GM12878 (cell line): ENCODE data around the gene CRP. TPM values are rescaled to one million over a fixed set of nuclear protein-coding genes. Genes with fewer than 3 reads are reported as not detected.

Source experiments
- ATAC-seq: fragments of 200-7000 bp; cut with Tn5 transposase; 3 replicates; pipeline ENCODE4 v1.9.1; 2020; ENCODE audit warnings: mild to moderate bottlenecking, moderate library complexity
- BruUV-seq: library from RNA; stranded (reverse); fragments of 400-500 nt; replicated peaks from 2 replicates; lab custom pipeline; 2021; lab: Mats Ljungman, UMichigan
- CTCF ChIA-PET: fragments of 300-600 bp; sonication (Branson Sonifier 250); formaldehyde crosslinking; extraction: SDS; loops from one replicate; lab custom pipeline; 2021; ENCODE audit warnings: inconsistent platforms; lab: Yijun Ruan, JAX
- POLR2A ChIA-PET: fragments of 350-600 bp; formaldehyde crosslinking; extraction: SDS; loops from one replicate; lab custom pipeline; 2021; ENCODE audit warnings: inconsistent platforms; lab: Charles Lee
- RAD21 ChIA-PET: fragments of 300-600 bp; sonication (Branson Sonifier 250); formaldehyde crosslinking; loops from one replicate; lab custom pipeline; 2023; ENCODE audit warnings: antibody characterized with exemption; ENCODE audit not compliant: unreplicated experiment; lab: Charles Lee
- SMC1A ChIA-PET: fragments of 300-600 bp; sonication (Branson Sonifier 250); formaldehyde crosslinking; loops from one replicate; lab custom pipeline; 2023; ENCODE audit not compliant: unreplicated experiment, uncharacterized antibody; lab: Charles Lee
- DNase-seq: peaks from one replicate; pipeline ENCODE4 v3.0.0-alpha.2; 2011; ENCODE audit warnings: low read depth, low spot score
- FAIRE-seq: peaks from 3 replicates; lab custom pipeline; 2011; peaks lifted over from hg19 to GRCh38; lab: Jason Lieb, UNC
- H2AFZ ChIP-seq: 2 replicates; pipeline ENCODE4 v1.6.0; 2011; ENCODE audit warnings: low read depth, low read length, control low read depth; ENCODE audit not compliant: control insufficient read depth
- H3K27ac ChIP-seq: 2 replicates; pipeline ENCODE4 v1.5.1; 2011; ENCODE audit warnings: control low read depth; ENCODE audit not compliant: control insufficient read depth, insufficient read depth
- H3K27me3 ChIP-seq, 2 experiments: replicated peaks in 1 of 2; 2 replicates each; pipeline versions ENCODE4 v1.6.0 to v1.6.1; 2011; ENCODE audit warnings: low read length in 1 of 2; ENCODE audit not compliant: control insufficient read depth in 2 of 2, insufficient read depth in 2 of 2
- H3K36me3 ChIP-seq, 2 experiments: 2 replicates each; pipeline ENCODE4 v1.5.1; 2011; ENCODE audit warnings: low read length in 1 of 2; ENCODE audit not compliant: control insufficient read depth in 2 of 2, insufficient read depth in 2 of 2
- H3K4me1 ChIP-seq: 2 replicates; pipeline ENCODE4 v1.6.1; 2011; ENCODE audit warnings: mild to moderate bottlenecking, low read length, moderate library complexity, mixed read lengths; ENCODE audit not compliant: control insufficient read depth, insufficient read depth
- H3K4me2 ChIP-seq: 2 replicates; pipeline ENCODE4 v1.6.0; 2011; ENCODE audit warnings: control low read depth; ENCODE audit not compliant: control insufficient read depth, insufficient read depth
- H3K4me3 ChIP-seq: fragments of 200-600 bp; sonication (generic); 2 replicates; pipeline ENCODE4 v1.5.1; 2016
- H3K79me2 ChIP-seq: 2 replicates; pipeline ENCODE4 v1.6.0; 2011; ENCODE audit warnings: low read length; ENCODE audit not compliant: control insufficient read depth, insufficient read depth
- H3K9ac ChIP-seq: 2 replicates; pipeline ENCODE4 v1.8.0; 2011; ENCODE audit warnings: low read length, control low read depth, mixed read lengths; ENCODE audit not compliant: control insufficient read depth, insufficient read depth
- H3K9me3 ChIP-seq: replicated peaks from 3 replicates; pipeline ENCODE4 v1.5.1; 2011; ENCODE audit warnings: mild to moderate bottlenecking, low read length; ENCODE audit not compliant: control insufficient read depth, insufficient read depth
- H4K20me1 ChIP-seq: 2 replicates; pipeline ENCODE4 v1.6.0; 2011; ENCODE audit not compliant: control insufficient read depth, insufficient read depth
- DPF2 ChIP-seq: fragments of 450-650 bp; IDR thresholded peaks from 2 replicates; pipeline ENCODE4 v1.6.1; 2017; ENCODE audit warnings: mild to moderate bottlenecking
- NFXL1 ChIP-seq: fragments of 450-650 bp; IDR thresholded peaks from 2 replicates; pipeline ENCODE4 v1.6.1; 2017; ENCODE audit warnings: antibody characterized with exemption, mild to moderate bottlenecking, borderline replicate concordance
- POLR2A ChIP-seq: IDR thresholded peaks from 2 replicates; pipeline ENCODE4 v1.6.1; 2011; ENCODE audit warnings: low read depth, mild to moderate bottlenecking, low read length
- RAD21 ChIP-seq: IDR thresholded peaks from 2 replicates; pipeline ENCODE4 v1.6.1; 2011; ENCODE audit warnings: mild to moderate bottlenecking, low read depth, low read length, moderate library complexity; ENCODE audit not compliant: insufficient read depth
- SMARCA5 ChIP-seq: fragments of 450-650 bp; IDR thresholded peaks from 2 replicates; pipeline ENCODE4 v1.6.1; 2017; ENCODE audit warnings: mild to moderate bottlenecking
- SREBF2 ChIP-seq: IDR thresholded peaks from 2 replicates; pipeline ENCODE4 v1.6.1; 2012; ENCODE audit warnings: mild to moderate bottlenecking, low read length
- TBL1XR1 ChIP-seq: IDR thresholded peaks from 2 replicates; pipeline ENCODE4 v1.6.1; 2012; ENCODE audit warnings: low read depth, low read length, improper control_type of control experiment
- WGBS: methylation state at CpG from one replicate; pipeline ENCODE4 v1.1.6; 2016; ENCODE audit warnings: low lambda C conversion rate; ENCODE audit not compliant: insufficient replicate concordance, insufficient coverage; ENCODE audit errors: missing lambda C conversion rate; 5-methylcytosine and 5-hydroxymethylcytosine counted together
- in situ Hi-C: fragments of 300-500 bp; cut with MboI; formaldehyde crosslinking; loops from 9 replicates; pipeline ENCODE4 v1.14.3; 2018; ENCODE audit warnings: mixed read lengths
- intact Hi-C: fragments of 100-400 bp; cut with micrococcal nuclease; formaldehyde crosslinking; loops from one replicate; pipeline ENCODE4 v1.14.2; 2022; ENCODE audit not compliant: unreplicated experiment
- polyA plus RNA-seq, 11 experiments: library from polyadenylated mRNA; depleted of rRNA in 4 of 11; unstranded in 6 of 11; stranded (reverse) in 5 of 11; fragments of >200 nt; fragmentation: Nextera tagmentation in 4 of 11; fragmentation: Illumina TruSeq in 1 of 11; extraction: Ambion mirVana in 4 of 11; extraction: Trizol in 1 of 11; gene quantifications; 1 replicate in 1 of 11; 2 replicates in 10 of 11; pipeline versions ENCODE4 v1.2.1 to v1.2.3, GENCODE V29; 2011 to 2016; ENCODE audit warnings: inconsistent platforms in 2 of 11, missing spikeins in 2 of 11, low read depth in 1 of 11
- total RNA-seq, 4 experiments: library from RNA; depleted of rRNA in 3 of 4; stranded (reverse); fragments of >200 nt in 3 of 4; fragmentation: Illumina TruSeq in 1 of 4; extraction: Trizol in 1 of 4; gene quantifications; 2 replicates each; pipeline versions ENCODE4 v1.2.1 to v1.2.3, GENCODE V29; 2013 to 2021
- TF ChIP-seq, protein P1 (sequence below): fragments of 450-650 bp; IDR thresholded peaks from 2 replicates; pipeline ENCODE4 v1.6.1; 2018; ENCODE audit warnings: mild to moderate bottlenecking, low read depth, moderate library complexity; ENCODE audit not compliant: partially characterized antibody
- TF ChIP-seq, protein P2 (sequence below): fragments of 450-650 bp; IDR thresholded peaks from 2 replicates; pipeline ENCODE4 v1.6.1; 2017; ENCODE audit warnings: mild to moderate bottlenecking, moderate library complexity
- TF ChIP-seq, protein P3 (sequence below): IDR thresholded peaks from 2 replicates; pipeline ENCODE4 v1.6.1; 2011; ENCODE audit warnings: borderline replicate concordance, low read depth, mild to moderate bottlenecking, moderate library complexity, mixed read lengths, low read length; ENCODE audit not compliant: insufficient read depth; ENCODE audit errors: extremely low read length

Gene CRP
- total and polyA plus RNA-seq, 10 of the 15 experiments (the other 5 are each of a cell fraction or from before 2014, with no cell fraction given) = 0.54 TPM; not detected in 9

DNA sequence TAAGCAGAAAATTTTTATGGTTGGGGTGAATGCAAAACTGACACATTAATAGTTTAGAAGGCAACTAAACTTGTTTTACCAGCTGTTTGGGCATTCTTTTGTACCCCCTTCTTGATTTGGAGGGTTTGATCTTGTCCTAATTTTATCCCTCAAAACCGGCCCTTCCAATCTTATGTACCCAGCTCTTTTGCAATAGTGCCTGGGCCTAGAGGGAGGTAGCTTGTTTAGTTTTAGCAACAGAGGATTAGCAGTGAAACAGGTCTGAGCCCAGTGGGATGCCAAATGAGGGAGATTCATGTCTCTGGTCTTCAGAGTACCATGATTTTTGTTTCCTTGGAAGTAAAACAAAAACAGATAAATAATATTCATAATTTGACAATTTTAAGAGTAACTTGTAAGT lies 45.1 kb downstream of the CRP start:
- Histone ChIP-seq H3K27ac (no peak overlapping the region), H2AFZ (no peak overlapping the region), H3K4me3 (no peak overlapping the region), H3K9me3 (no peaks in the 10 kb centered on the region), H3K36me3 (no peaks in the 10 kb centered on the region), H4K20me1 (no peaks in the 10 kb centered on the region), H3K79me2 (no peaks in the 10 kb centered on the region), H3K27me3 (no peaks in the 10 kb centered on the region; a peak in 1 of 4 replicates), H3K4me2 (no peak overlapping the region), H3K9ac (no peak overlapping the region), H3K4me1 (no peaks in the 10 kb centered on the region)
- in situ Hi-C loops (no loop called here), intact Hi-C loops (no loop called here)
- DNase-seq (no peak), ATAC-seq (no peak), FAIRE-seq (no peak)
- BruUV-seq = no TSS peak
- SMC1A ChIA-PET = no interaction called here
- RAD21 ChIA-PET = no interaction called here
- CTCF ChIA-PET = interaction anchor here (0.6 to 1.3 kb wide), 2 partner anchors 130 to 537 kb away, joined by 3 read pairs; no protein-coding TSS in a partner anchor
- POLR2A ChIA-PET = no interaction called here
- TF ChIP-seq, protein P1, sequence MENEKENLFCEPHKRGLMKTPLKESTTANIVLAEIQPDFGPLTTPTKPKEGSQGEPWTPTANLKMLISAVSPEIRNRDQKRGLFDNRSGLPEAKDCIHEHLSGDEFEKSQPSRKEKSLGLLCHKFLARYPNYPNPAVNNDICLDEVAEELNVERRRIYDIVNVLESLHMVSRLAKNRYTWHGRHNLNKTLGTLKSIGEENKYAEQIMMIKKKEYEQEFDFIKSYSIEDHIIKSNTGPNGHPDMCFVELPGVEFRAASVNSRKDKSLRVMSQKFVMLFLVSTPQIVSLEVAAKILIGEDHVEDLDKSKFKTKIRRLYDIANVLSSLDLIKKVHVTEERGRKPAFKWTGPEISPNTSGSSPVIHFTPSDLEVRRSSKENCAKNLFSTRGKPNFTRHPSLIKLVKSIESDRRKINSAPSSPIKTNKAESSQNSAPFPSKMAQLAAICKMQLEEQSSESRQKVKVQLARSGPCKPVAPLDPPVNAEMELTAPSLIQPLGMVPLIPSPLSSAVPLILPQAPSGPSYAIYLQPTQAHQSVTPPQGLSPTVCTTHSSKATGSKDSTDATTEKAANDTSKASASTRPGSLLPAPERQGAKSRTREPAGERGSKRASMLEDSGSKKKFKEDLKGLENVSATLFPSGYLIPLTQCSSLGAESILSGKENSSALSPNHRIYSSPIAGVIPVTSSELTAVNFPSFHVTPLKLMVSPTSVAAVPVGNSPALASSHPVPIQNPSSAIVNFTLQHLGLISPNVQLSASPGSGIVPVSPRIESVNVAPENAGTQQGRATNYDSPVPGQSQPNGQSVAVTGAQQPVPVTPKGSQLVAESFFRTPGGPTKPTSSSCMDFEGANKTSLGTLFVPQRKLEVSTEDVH = no peak
- no peak for TF ChIP-seq SREBF2
- 31% methylated on average over 1 of the region's 1 CpG for WGBS

- Histone ChIP-seq H3K27me3 (no peaks in the 10 kb centered on the region), H3K4me2 (no peak overlapping the region), H3K4me3 (no peak overlapping the region), H3K4me1 (no peaks in the 10 kb centered on the region), H3K27ac (no peak overlapping the region), H3K9me3 (no peaks in the 10 kb centered on the region), H4K20me1 (no peaks in the 10 kb centered on the region), H2AFZ (no peak overlapping the region), H3K9ac (no peak overlapping the region), H3K79me2 (no peaks in the 10 kb centered on the region), H3K36me3 (no peaks in the 10 kb centered on the region)
- RAD21 ChIA-PET = no interaction called here
- POLR2A ChIA-PET = no interaction called here
- FAIRE-seq = no peak
- in situ Hi-C loops (no loop called here), intact Hi-C loops (no loop called here)
- DNase-seq = no peak
- SMC1A ChIA-PET = no interaction called here
- ATAC-seq = no peak
- no TSS peak for BruUV-seq
- CTCF ChIA-PET = interaction anchor here (0.6 to 1.3 kb wide), 2 partner anchors 131 to 537 kb away, joined by 3 read pairs; no protein-coding TSS in a partner anchor
- 18% methylated on average over 3 of the region's 3 CpGs for WGBS
- TF ChIP-seq SMARCA5 = no peak
- TF ChIP-seq DPF2 = no peak
- TF ChIP-seq NFXL1 = no peak
- TF ChIP-seq, protein P2, sequence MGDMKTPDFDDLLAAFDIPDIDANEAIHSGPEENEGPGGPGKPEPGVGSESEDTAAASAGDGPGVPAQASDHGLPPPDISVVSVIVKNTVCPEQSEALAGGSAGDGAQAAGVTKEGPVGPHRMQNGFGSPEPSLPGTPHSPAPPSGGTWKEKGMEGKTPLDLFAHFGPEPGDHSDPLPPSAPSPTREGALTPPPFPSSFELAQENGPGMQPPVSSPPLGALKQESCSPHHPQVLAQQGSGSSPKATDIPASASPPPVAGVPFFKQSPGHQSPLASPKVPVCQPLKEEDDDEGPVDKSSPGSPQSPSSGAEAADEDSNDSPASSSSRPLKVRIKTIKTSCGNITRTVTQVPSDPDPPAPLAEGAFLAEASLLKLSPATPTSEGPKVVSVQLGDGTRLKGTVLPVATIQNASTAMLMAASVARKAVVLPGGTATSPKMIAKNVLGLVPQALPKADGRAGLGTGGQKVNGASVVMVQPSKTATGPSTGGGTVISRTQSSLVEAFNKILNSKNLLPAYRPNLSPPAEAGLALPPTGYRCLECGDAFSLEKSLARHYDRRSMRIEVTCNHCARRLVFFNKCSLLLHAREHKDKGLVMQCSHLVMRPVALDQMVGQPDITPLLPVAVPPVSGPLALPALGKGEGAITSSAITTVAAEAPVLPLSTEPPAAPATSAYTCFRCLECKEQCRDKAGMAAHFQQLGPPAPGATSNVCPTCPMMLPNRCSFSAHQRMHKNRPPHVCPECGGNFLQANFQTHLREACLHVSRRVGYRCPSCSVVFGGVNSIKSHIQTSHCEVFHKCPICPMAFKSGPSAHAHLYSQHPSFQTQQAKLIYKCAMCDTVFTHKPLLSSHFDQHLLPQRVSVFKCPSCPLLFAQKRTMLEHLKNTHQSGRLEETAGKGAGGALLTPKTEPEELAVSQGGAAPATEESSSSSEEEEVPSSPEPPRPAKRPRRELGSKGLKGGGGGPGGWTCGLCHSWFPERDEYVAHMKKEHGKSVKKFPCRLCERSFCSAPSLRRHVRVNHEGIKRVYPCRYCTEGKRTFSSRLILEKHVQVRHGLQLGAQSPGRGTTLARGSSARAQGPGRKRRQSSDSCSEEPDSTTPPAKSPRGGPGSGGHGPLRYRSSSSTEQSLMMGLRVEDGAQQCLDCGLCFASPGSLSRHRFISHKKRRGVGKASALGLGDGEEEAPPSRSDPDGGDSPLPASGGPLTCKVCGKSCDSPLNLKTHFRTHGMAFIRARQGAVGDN = no peak
- TF ChIP-seq TBL1XR1 = no peak
- TF ChIP-seq RAD21 = no peak
- no peak for TF ChIP-seq POLR2A
- TF ChIP-seq, protein P3, sequence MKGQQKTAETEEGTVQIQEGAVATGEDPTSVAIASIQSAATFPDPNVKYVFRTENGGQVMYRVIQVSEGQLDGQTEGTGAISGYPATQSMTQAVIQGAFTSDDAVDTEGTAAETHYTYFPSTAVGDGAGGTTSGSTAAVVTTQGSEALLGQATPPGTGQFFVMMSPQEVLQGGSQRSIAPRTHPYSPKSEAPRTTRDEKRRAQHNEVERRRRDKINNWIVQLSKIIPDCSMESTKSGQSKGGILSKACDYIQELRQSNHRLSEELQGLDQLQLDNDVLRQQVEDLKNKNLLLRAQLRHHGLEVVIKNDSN = no peak
These were observed 45.6 kb downstream of the CRP start for GRCh38 chr1:159668739-159669138.
